ENCODE results near the gene VANGL1.

- TF ChIP-seq POLR2A (IDR thresholded peaks at IDR 0.05; ENCODE audit: low read depth) (no peak), POLR2AphosphoS5 (IDR thresholded peaks at IDR 0.05) (no peak), EP300 (IDR thresholded peaks at IDR 0.05) (no peak)
- TF ChIP-seq, protein P1, sequence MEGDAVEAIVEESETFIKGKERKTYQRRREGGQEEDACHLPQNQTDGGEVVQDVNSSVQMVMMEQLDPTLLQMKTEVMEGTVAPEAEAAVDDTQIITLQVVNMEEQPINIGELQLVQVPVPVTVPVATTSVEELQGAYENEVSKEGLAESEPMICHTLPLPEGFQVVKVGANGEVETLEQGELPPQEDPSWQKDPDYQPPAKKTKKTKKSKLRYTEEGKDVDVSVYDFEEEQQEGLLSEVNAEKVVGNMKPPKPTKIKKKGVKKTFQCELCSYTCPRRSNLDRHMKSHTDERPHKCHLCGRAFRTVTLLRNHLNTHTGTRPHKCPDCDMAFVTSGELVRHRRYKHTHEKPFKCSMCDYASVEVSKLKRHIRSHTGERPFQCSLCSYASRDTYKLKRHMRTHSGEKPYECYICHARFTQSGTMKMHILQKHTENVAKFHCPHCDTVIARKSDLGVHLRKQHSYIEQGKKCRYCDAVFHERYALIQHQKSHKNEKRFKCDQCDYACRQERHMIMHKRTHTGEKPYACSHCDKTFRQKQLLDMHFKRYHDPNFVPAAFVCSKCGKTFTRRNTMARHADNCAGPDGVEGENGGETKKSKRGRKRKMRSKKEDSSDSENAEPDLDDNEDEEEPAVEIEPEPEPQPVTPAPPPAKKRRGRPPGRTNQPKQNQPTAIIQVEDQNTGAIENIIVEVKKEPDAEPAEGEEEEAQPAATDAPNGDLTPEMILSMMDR (IDR thresholded peaks at IDR 0.05), result no peak
These were observed 84.4 kb downstream of the VANGL1 start for GRCh38 chr1:115726161-115726560.

Measured in esophagus muscularis mucosa (tissue), 4 donors.